SK-N-SH treated with all-trans-retinoic acid at 6 μM for 48 hours (cell line): Measurements from ENCODE around the gene ARIH2.

ENCODE experiments used
- PATZ1 ChIP-seq: fragments of 250-450 bp; sonication (Bioruptor Pico); IDR thresholded peaks from 2 replicates; pipeline ENCODE4 v1.8.0; 2020; ENCODE audit warnings: mild to moderate bottlenecking, moderate library complexity, borderline replicate concordance
- RARB ChIP-seq: fragments of 250-450 bp; sonication (Bioruptor Pico); IDR thresholded peaks from 2 replicates; pipeline ENCODE4 v1.8.0; 2021; ENCODE audit warnings: mild to moderate bottlenecking, moderate library complexity

DNA sequence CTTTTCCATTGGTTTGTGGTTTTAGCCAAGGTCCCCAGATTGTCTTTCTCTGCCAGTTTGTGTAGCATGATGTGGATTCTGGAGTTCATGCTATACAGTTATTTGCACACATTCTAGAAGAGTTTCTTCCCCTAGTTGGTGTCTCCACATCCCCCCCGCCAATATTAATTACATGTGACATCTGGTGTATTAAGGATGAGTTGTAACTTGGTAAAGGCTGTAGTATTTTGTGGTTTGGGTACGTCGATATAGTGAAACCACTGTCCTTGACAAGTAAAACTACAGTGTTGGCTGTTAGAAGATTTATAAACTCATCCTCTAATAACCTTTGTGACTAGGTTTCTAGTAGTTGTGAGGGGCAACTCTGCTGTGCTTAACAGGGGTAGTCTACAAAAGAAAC, 47.7 kb downstream of the ARIH2 start:
- TF ChIP-seq RARB (no peak), PATZ1 (CRISPR knock-in tag) (no peak)
